Limb (tissue), 2 donors: ENCODE data around the gene COL23A1.
A peak's percentile ranks its signal among the peaks of the same experiment; 100 is the strongest.

Source experiments
- DNase-seq, 2 donors: peaks; one replicate each; pipeline ENCODE4 v3.0.0-alpha.2; 2016; ENCODE audit errors: extremely low spot score in 2 of 2

Gene COL23A1

GRCh38 chr5:178589180-178590140 lies 733 bp downstream of the COL23A1 start:
- DNase-seq = peak in 1 of 2 donors; percentile 71

DNA sequence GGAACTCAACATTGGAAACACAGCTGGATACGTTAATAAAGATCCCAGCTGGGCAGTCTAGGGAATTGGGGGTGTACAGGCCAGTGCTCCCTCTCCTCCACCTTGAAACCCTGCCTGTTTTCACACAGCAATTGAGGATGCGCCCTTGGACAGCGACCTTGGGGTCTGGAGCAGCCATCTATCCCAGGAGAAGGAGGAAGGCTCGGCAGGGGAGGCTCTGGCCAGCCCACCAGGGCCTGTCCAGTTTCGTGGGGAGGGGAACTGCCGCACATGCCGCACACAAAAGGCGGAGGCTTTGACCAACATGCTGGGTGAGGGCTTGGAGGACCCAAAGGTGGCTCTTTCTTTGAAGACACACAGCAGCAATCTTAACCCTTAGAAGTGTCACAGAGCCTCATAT lies 1.4 kb downstream of the COL23A1 start:
- no peak for DNase-seq

- DNase-seq = no peak
These were observed 2.2 kb downstream of the COL23A1 start for GRCh38 chr5:178587763-178588611.

DNA sequence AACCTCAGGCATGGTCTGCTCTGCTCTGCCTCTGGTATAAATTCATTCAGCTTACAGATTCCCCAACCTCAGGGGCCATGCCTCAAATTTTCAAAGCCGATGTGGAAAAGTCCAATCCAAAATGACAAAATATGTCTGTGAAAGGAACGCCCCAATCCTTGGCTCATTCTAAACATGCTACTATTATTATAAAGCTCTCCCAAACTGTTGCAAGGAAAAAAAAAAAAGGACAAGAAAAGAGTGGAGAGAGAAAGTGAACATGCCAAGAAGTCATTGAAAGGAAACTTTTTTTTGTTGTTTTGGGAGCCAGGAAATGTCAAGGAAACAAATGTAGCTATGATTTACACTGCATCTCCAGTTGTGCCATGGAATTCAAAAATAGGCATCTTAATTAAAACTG lies 3.8 kb downstream of the COL23A1 start:
- DNase-seq = no peak

DNA sequence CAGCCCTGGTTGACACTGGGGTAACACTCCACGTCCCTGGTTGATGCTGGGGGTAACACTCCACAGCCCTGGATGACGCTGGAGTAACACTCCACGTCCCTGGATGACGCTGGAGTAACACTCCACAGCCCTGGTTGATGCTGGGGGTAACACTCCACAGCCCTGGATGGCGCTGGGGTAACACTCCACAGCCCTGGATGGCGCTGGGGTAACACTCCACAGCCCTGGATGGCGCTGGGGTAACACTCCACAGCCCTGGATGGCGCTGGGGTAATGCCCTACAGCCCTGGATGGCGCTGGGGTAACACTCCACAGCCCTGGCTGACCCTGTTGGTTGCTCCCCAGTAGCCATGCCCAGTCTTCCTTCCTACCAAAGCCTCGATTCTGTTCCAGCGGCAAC lies 4.8 kb downstream of the COL23A1 start:
- peak; percentile 44 to 67 for DNase-seq

GRCh38 chr5:178583279-178583678 lies 6.9 kb downstream of the COL23A1 start:
- DNase-seq = no peak

DNA sequence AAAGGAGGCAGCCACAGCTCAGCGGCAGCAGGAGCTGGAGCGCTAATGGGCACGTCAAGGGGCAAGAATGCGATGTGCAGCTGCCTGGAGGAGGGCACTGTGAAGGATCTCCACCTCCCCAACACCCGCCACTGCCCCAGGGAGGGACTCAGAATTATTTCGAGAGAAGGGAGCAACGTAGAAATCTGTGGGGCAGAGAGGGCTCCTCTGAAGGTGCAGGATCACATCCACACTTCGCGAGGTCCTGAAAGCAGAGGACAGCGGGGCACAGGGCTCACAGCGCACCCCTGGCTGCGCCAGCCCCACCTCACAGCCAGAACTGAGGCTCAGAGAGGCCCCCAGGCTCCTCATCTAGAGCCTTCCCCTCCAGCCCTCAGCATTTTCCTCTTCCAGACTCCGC lies 7.9 kb downstream of the COL23A1 start:
- no peak for DNase-seq

GRCh38 chr5:178581621-178582020 lies 8.6 kb downstream of the COL23A1 start:
- no peak for DNase-seq

GRCh38 chr5:178580271-178580955 lies 9.8 kb downstream of the COL23A1 start:
- no peak for DNase-seq

DNA sequence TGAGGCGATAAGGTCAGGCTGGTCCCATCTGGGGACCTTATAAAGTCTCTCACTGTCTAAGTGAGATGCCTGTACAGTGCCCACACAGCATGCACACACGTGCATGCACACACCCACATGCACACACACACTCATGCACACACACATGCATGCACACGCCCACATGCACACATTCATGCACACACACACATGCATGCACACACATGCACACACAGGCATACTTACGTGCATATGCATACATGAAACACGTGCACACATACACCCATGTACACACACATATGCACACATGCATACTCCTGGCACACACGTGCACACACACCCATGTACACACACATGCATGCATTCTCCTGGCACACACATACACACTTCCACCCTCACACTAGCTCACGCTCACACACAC lies 12.2 kb downstream of the COL23A1 start:
- DNase-seq = no peak

DNA sequence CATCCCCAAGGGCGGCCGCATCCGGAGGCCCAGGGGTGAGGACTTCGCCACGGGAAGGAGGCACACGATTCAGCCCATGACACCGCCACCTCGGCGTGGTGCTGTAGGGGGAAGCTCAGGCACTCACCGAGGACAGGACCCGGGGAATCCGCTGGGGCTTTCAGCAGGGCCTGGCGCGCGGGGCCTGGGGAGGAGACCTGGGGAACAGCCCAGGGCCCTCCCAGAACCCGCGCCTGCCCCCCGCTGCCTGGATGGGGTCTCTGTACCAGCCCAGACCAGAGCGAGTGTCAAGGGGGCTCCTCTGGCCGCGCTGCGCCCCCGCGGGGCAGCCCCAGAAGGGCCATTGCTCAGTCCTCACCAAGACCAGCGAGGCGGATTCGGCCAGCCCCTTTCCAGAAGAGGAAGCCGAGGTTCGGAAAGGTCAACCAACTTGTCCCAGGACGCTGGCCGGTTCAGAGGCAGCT lies 12.8 kb downstream of the COL23A1 start:
- peak in 1 of 2 donors; percentile 52 for DNase-seq

DNA sequence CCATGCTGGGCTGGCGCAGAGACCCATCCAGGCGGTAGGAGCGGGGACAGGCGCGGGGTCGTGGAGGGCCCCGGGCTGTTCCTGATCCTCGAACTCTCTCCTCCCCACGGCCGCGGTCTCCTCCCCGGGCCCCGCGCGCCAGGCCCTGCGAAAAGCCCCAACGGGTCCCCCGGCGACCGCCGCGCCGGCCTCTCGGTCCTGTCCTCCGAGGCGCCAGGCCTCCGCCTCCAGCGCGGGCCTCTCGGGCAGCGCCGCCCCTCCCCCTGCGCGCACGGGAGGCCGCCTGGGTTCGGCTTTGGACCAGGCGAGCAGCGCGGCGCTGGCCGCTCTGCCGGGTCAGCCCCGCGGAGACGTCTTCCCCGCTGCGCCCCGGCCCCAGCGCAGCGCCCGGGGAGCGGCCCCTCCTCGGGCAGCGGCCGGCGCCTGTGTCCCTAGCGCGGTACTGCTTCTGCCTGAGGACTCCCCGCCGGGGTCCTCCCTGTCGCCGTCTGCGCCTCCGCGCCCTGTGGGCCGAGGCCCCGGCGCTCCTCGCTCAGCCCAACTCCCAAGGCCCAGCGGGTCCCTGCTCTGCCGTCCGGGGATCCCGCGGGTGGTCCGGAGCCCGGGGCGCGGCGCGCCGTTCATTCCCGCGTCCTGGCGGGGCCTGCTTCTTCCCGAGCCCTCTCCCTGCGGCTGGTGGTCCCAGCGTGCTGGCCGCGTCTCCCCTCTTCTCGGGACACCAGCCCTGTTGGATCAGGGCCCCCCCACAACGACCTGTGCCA lies 13.4 kb downstream of the COL23A1 start:
- peak in 1 of 2 donors; percentile 73 for DNase-seq

GRCh38 chr5:178573216-178573615 lies 17.0 kb downstream of the COL23A1 start:
- DNase-seq = no peak

DNA sequence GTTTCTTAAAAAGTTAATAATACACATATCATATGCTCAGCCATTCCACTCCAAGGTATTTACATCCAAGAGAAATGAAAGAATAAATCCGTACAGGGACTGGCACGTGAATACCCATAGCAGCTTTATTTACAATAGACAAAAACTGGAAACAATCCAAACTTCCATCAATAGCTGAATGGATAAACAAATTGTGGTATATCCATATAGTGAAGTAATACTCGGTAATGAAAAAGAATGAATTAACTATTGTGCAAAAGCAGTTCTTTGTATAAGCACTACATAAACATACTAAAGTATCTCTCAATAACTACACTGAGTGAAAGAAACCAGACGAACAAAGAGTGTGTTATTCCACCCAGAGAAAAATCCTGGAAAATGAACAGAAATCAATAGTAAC lies 17.6 kb downstream of the COL23A1 start:
- no peak for DNase-seq

- no peak for DNase-seq
These were observed 20.7 kb downstream of the COL23A1 start for GRCh38 chr5:178569485-178569884.

DNA sequence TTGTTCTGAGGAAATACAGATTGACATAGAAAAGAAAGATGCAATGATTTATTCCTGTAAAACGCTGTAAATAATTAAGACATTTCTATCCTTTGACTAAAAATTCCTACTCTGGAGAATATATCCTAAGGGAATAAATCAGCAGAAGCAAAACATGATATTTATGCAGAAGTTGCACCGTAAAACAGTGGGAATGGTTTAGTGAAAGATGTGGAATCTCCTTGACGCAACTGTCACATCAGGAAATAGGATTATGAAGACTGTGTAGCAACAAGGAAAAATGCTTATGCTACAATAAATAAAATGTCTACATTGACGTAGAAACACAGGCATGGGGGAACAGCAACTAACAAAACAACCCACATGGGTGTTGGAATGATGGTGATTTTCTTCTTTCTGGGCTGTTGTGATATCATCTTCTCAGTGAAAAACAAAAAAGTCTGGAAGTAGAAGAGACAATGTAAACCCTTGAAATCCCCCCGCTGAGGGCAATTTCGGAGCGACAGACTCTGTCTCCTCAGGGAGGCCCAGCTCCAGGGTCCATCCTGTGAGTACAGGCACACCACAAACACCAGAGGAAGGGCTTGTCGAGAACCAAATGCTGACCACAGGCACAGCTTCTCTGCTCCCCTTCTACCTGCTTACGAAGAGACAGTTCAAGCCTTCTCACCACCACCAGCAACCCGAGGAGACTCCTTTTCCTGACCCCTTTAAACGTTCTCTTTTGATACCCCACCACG lies 25.2 kb downstream of the COL23A1 start:
- peak in 1 of 2 donors; percentile 36 for DNase-seq

GRCh38 chr5:178564397-178564796 lies 25.8 kb downstream of the COL23A1 start:
- no peak for DNase-seq

GRCh38 chr5:178563621-178564020 lies 26.6 kb downstream of the COL23A1 start:
- DNase-seq = no peak

- no peak for DNase-seq
These were observed 28.4 kb downstream of the COL23A1 start for GRCh38 chr5:178561746-178562264.

GRCh38 chr5:178560911-178561310 lies 29.3 kb downstream of the COL23A1 start:
- DNase-seq = no peak
